VCaP (cell line): ENCODE data around the gene GPATCH8.

Experiments
- H3K27ac ChIP-seq: fragments of 450-650 bp; 2 replicates; pipeline ENCODE4 v1.5.1; 2017
- TF ChIP-seq, protein P1 (sequence below): fragments of 450-650 bp; conservative IDR thresholded peaks from 2 replicates; pipeline ENCODE4 v1.5.1; 2017; ENCODE audit warnings: mild to moderate bottlenecking, moderate library complexity

GPATCH8 gene

DNA sequence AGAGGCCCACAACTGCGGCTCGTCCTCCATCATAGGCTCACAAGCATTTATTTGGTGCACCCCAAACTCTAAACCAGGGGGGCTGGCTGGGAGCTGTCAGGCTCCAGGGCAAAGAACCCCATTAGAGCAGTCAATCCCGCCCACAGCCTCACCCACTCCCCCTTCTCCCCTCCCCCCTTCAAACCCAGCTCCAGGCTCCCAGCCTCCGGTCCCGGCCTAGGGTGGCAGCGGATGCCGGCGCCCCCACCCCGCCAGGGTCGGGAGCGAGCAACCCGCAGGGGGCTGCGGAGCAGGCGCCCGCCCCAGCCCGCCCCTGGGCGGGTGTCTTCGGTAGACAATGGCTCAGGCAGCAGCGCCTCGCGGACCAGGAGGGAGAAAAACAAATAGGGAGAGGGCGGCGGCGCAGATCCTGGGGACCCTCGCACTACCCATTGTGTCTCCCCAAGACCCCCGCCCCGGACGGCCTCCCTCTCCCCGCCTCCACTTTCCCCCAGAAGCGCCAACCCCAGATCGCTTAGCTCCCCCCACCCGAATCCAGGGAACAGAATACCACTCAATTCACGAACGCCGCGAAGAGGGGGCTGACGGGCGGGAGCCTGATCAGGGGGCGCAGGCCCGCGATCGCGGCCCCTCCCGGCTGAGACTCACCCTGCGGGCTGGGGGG lies 140.1 kb downstream of the GPATCH8 start:
- TF ChIP-seq, protein P1, sequence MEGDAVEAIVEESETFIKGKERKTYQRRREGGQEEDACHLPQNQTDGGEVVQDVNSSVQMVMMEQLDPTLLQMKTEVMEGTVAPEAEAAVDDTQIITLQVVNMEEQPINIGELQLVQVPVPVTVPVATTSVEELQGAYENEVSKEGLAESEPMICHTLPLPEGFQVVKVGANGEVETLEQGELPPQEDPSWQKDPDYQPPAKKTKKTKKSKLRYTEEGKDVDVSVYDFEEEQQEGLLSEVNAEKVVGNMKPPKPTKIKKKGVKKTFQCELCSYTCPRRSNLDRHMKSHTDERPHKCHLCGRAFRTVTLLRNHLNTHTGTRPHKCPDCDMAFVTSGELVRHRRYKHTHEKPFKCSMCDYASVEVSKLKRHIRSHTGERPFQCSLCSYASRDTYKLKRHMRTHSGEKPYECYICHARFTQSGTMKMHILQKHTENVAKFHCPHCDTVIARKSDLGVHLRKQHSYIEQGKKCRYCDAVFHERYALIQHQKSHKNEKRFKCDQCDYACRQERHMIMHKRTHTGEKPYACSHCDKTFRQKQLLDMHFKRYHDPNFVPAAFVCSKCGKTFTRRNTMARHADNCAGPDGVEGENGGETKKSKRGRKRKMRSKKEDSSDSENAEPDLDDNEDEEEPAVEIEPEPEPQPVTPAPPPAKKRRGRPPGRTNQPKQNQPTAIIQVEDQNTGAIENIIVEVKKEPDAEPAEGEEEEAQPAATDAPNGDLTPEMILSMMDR = no peak

DNA sequence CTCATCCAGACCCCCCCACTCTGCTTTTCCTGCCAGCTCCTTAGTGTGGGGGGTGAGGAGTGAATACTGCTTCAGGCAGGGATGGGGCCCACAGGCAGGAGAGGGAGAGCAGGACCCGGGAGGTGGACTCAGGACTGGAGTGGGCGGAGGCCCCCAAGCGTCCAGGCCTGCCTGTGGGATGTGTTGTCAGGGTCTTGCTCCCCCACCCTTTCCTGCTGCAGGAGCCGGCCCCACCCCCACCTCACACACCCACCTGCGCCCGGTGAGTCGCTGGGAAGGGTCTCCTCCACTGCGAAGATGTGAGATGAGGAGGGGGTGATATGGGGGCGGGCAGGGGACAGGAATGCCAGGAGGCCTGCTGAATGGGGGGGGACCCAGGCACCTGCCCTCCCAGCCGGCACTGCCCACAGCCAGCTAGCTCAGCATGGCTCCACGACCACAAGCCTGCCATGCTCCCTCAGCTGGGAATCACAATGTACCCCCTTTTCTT lies 140.7 kb downstream of the GPATCH8 start:
- TF ChIP-seq, protein P1 = no peak
- H3K27ac ChIP-seq = peak overlapping the region; percentile 77; the same call in 1 of the 2 replicates

More for the DNA sequence above, 140.1 kb downstream of the GPATCH8 start:
- peak overlapping the region; percentile 77 for H3K27ac ChIP-seq

DNA sequence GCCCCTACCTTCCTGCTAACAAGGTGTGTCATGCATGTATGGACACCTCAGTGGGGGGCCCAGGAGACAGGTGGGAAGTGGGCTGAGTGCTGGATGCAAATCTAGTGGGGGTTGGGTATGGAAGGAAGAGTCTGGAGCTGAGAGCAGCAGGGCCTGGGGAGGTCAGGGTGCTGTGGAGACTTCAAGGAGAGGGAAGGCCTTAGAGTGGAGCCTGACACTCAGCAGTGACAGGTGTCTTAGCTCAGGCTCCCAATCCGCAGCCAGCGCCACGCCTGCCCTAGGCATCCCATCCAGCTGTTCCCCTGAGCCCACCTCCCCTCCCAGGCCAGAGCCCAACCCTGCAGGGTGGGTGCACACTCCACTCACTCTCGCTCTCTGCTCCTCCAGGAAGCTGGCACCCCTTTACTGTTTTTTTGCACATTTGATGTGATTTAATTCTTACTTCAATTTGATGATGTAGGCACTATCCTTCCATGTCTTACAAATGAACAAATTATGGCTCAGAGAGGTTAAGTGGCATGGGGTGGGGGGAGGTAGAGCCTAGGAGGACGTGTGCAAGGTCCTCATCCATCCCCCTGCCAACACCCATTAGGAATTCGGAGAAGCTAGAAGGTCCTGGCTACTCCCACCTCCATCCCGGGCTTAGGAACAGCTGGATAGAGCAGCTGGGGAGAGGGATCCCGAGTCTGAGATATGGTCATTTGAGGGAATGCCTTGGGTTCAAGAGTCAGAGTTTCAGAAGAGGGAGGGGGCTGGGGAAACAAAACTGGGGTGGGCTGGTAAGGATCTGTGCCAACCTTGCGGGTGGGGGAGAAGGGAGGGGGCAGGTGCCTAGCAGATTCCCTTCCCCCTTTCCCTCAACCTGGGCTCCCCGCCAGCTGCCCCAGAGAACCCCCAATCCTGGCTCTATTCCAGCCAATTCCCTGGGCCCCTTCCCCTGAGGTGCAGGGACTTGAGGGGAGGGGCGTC lies 141.6 kb downstream of the GPATCH8 start:
- TF ChIP-seq, protein P1 = no peak
- no peak overlapping the region for H3K27ac ChIP-seq

DNA sequence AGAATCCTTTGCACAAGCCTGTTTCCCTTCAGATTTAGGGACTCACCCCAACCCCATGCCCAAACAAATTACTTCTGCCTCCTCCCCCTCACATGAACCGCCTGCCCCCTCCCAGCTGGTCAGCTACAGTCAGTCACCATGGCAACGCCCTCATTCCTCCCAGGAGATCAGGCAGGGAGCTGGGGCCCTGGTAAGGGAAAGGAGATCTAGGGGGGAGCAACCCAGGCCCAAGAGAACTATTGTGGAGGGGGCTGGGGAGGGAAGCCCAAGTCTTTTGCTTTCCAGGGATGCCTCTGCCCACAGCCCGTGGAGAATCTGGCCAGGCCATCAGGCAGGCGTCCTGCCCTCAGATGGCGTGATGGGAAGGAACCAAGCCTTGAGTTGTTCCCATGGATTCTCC lies 142.4 kb downstream of the GPATCH8 start:
- no peak overlapping the region for H3K27ac ChIP-seq
- TF ChIP-seq, protein P1 = no peak

DNA sequence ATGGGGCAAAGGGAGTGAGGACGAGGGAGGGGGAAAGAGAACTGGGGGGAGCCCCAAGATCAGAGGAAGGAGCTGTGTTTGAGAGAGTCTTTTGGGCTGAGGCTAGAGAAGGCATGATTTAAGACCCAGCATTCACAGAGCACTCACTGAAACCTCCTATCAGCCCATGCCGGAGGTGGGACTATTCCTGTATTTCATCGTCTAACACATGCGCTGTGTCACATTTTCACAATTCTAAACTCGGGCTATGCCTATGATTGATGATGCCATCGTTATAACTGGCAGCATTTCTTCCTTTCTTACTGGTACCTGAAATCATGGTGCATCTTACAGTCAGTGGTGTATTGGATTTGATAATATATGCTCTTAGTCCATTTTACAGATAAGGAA lies 143.1 kb downstream of the GPATCH8 start:
- H3K27ac ChIP-seq = no peak overlapping the region
- TF ChIP-seq, protein P1 = no peak

DNA sequence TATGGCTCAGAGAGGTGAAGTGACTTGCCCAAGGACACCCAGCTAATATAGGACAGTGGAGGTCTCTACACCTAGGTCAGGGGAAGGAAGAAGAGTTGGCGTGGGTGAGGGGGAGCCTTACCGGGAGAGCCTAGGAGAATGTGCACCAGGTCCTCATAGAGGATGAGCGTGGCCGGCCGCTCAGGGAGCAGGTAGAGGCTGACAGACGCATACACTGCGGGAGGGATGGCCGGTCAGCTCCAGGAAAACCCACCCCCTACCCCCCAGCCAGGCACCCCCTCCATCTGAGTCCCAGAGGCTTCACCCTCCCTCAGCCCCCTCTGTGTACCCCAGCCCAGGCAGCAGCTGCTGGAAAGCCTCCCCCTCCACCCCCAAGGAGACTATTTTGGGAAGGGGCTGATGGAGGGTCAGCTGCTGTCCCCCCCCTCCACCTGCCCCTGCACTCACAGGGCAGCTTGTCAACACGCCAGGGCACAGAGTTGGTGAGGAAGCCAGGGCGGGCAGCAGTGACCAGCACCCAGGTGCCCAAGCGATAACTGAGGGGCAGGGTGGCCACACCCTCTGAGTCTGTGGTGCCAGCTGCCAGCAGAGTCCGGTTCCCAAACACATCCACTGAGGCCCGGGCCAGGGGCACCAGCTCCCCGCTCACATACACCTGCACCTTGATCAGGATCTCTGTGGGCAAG lies 143.6 kb downstream of the GPATCH8 start:
- no peak overlapping the region for H3K27ac ChIP-seq
- TF ChIP-seq, protein P1 = no peak

DNA sequence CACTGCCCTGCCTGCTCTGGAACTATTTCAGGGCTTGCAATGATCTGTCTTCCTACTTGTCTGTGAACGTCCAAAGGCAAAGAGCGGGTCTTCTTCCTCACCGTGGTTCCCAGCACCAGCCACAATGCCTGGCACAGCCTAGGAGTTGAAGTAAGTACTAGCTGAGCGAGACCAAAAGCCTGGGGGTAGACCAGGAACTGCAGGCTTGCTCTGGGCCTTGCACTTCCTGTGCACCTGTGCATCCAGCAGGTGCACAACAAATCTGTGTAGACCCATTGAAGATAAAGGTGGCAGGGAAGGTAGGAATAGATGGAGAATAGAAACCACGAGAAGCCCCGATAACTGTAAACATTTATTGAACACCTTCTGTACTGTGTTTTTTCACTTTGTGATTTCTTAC lies 144.2 kb downstream of the GPATCH8 start:
- TF ChIP-seq, protein P1 = no peak
- H3K27ac ChIP-seq = no peak overlapping the region
